ENCODE measurements around the gene MYL4. TPM values are rescaled to one million over a fixed set of nuclear protein-coding genes. Genes with fewer than 3 reads are reported as not detected.
"Not testable (repeated sequence)": the region's sequence is repeated elsewhere in the genome, so short reads cannot be mapped to it uniquely, and the experiment has no call there.

Gene MYL4
- total and polyA plus RNA-seq, 5 donors from 2014 or later = not detected

DNA sequence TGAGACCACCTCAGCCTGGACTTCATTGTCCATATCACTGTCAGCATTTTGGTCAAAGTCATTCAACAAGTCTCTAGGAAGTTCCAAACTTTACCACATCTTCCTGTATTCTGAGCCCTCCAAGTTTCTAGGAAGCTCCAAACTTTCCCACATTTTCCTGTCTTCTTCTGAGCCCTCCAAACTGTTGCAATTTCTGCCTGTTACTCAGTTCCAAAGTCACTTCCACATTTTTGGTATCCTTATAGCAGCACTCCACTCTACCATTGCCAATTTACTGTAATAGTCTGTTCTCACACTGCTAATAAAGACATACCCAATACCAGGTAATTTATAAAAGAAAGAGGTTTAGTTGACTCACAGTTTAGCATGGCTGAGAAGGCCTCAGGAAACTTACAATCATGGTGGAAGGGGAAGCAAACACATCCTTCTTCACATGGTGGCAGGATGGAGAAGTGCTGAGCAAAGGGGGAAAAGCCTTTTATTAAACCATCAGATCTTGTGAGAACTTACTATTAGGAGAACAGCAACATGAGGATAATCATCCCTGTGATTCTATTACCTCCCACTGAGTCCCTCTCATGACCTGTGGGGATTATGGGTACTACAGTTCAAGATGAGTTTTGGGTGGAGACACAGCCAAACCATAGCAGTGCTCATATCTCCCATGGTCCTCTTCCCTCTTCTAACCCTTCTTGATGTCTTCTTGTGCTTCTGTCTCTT lies 60.6 kb downstream of the MYL4 start:
- DNase-seq; H3K4me3 Mint-ChIP-seq; H3K27ac Mint-ChIP-seq; H3K4me3 ChIP-seq (ENCODE audit: low read depth, low read length); H3K36me3 Mint-ChIP-seq; ATAC-seq (ENCODE audit: low read depth in 2 of 2); H3K4me1 Mint-ChIP-seq; H3K27me3 ChIP-seq (ENCODE audit: control insufficient read depth, insufficient read depth, low read length); H3K4me1 ChIP-seq (ENCODE audit: control insufficient read depth, insufficient read depth, low read length, poor library complexity, severe bottlenecking); H3K9me3 Mint-ChIP-seq; H3K27ac ChIP-seq (ENCODE audit: insufficient read depth, low read length, poor library complexity, severe bottlenecking); H3K36me3 ChIP-seq (ENCODE audit: control insufficient read depth, insufficient read depth, low read length); H3K9me3 ChIP-seq (ENCODE audit: control insufficient read depth in 2 of 2, low read length in 2 of 2): not testable (repeated sequence)
- H3K27me3 Mint-ChIP-seq = peaks cover 11% of the 10 kb centered on the region

DNA sequence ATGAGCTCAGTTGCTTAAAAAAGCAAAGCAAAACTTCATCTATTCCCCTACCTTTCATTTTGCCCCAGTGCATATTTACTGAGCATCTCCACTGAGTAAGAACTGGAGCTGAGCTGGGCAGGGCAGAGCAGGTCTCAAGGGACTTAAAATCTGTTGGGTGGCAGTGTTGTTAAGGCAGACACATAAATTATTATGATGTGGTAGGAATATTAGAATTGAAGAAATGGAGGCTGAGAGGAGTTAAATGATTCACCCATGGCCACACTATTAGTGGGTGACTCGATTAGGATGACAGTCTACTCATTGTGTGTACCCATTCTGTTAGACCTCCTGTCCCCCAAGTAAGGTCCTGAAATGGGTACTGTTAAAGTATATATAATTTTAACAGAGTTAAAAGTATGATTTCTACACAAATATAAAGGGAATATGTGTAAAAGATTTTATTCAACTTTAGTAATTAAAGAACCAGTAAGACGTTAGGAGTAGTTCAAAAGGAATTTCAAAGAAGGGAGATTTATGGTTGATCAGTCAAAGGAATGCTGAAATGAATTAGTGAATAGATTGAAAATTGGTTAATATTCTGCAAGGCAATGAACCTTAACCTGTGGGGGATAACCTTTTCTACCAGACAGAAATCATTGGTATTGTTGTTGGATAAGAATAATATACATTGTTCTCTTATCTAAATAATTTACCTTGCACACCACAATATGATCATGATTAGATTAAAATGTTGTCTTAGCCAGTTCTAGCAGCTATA lies 62.0 kb downstream of the MYL4 start:
- DNase-seq (no peak), ATAC-seq (ENCODE audit: low read depth in 2 of 2) (no peak)
- H3K4me1 Mint-ChIP-seq = no peaks in the 10 kb centered on the region
- H3K27ac ChIP-seq (ENCODE audit: insufficient read depth, low read length, poor library complexity, severe bottlenecking) = no peak overlapping the region
- H3K27me3 Mint-ChIP-seq = peaks cover 12% of the 10 kb centered on the region
- H3K4me3 Mint-ChIP-seq = no peak overlapping the region
- H3K27ac Mint-ChIP-seq = no peak overlapping the region
- no peaks in the 10 kb centered on the region for H3K36me3 ChIP-seq (ENCODE audit: control insufficient read depth, insufficient read depth, low read length)
- H3K9me3 ChIP-seq (ENCODE audit: control insufficient read depth in 2 of 2, low read length in 2 of 2) = no peaks in the 10 kb centered on the region
- H3K36me3 Mint-ChIP-seq = peaks cover 4% of the 10 kb centered on the region
- peaks cover 0 to 7% (median 0%) of the 10 kb centered on the region in 7 donors for H3K9me3 Mint-ChIP-seq
- no peaks in the 10 kb centered on the region for H3K27me3 ChIP-seq (ENCODE audit: control insufficient read depth, insufficient read depth, low read length)
- H3K4me1 ChIP-seq (ENCODE audit: control insufficient read depth, insufficient read depth, low read length, poor library complexity, severe bottlenecking) = no peaks in the 10 kb centered on the region
- no peak overlapping the region for H3K4me3 ChIP-seq (ENCODE audit: low read depth, low read length)

DNA sequence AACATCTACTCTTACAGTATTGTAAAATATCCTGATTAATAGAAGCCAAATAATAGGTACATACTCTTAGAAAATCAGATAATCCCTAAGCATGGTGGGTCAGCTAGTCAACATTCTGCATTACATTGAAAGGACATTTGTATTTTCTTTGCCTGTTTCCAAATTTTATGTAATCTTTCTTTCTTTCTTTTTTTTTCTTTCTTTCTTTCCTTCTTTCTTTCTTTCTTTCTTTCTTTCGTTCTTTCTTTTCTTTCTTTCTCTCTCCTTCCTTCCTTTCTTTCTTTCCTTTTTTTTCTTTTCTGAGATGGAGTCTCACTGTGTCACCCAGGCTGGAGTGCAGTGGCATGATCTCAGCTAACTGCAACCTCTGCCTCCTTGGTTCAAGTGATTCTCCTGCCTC lies 63.3 kb downstream of the MYL4 start:
- Histone ChIP-seq H3K27me3 (ENCODE audit: control insufficient read depth, insufficient read depth, low read length) (no peaks in the 10 kb centered on the region), H3K4me3 (ENCODE audit: low read depth, low read length) (no peak overlapping the region), H3K36me3 (ENCODE audit: control insufficient read depth, insufficient read depth, low read length) (no peaks in the 10 kb centered on the region), H3K4me1 (ENCODE audit: control insufficient read depth, insufficient read depth, low read length, poor library complexity, severe bottlenecking) (no peaks in the 10 kb centered on the region), H3K9me3 (ENCODE audit: control insufficient read depth in 2 of 2, low read length in 2 of 2) (no peaks in the 10 kb centered on the region), H3K27ac (ENCODE audit: insufficient read depth, low read length, poor library complexity, severe bottlenecking) (no peak overlapping the region)
- DNase-seq (no peak), ATAC-seq (ENCODE audit: low read depth in 2 of 2) (no peak)
- peaks cover 0 to 7% (median 0%) of the 10 kb centered on the region in 7 donors for H3K9me3 Mint-ChIP-seq
- H3K4me3 Mint-ChIP-seq = no peak overlapping the region
- H3K36me3 Mint-ChIP-seq = peaks cover 4% of the 10 kb centered on the region
- no peaks in the 10 kb centered on the region for H3K4me1 Mint-ChIP-seq
- H3K27ac Mint-ChIP-seq = no peak overlapping the region
- peaks cover 12% of the 10 kb centered on the region for H3K27me3 Mint-ChIP-seq

DNA sequence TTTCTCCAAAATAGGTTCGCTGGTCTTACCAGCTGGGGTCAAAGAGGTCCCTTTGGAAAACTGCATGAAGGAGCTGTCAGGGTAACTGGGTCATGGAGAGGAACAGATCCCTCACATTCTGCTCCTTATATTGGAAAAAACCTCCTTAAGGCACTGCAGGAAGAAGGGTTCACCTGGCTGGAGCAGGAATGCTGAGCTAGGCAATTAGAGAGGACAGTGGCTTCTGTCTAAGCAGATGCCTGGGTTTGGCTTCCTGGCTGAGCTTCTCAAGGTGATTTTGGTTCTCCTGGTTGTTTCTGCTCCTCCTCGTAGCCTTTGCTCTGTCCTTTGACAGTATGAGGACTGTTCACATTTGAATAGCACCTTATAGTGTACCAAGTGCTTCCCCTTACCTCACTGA lies 64.1 kb downstream of the MYL4 start:
- H3K36me3 Mint-ChIP-seq = peaks cover 4% of the 10 kb centered on the region
- no peak overlapping the region for H3K4me3 ChIP-seq (ENCODE audit: low read depth, low read length)
- no peaks in the 10 kb centered on the region for H3K9me3 ChIP-seq (ENCODE audit: control insufficient read depth in 2 of 2, low read length in 2 of 2)
- peaks cover 0 to 7% (median 0%) of the 10 kb centered on the region in 7 donors for H3K9me3 Mint-ChIP-seq
- ATAC-seq (ENCODE audit: low read depth in 2 of 2) = no peak
- no peak overlapping the region for H3K27ac Mint-ChIP-seq
- H3K36me3 ChIP-seq (ENCODE audit: control insufficient read depth, insufficient read depth, low read length) = no peaks in the 10 kb centered on the region
- no peak overlapping the region for H3K4me3 Mint-ChIP-seq
- H3K27me3 Mint-ChIP-seq = peaks cover 12% of the 10 kb centered on the region
- no peaks in the 10 kb centered on the region for H3K4me1 ChIP-seq (ENCODE audit: control insufficient read depth, insufficient read depth, low read length, poor library complexity, severe bottlenecking)
- DNase-seq = no peak
- H3K27me3 ChIP-seq (ENCODE audit: control insufficient read depth, insufficient read depth, low read length) = no peaks in the 10 kb centered on the region
- no peaks in the 10 kb centered on the region for H3K4me1 Mint-ChIP-seq
- H3K27ac ChIP-seq (ENCODE audit: insufficient read depth, low read length, poor library complexity, severe bottlenecking) = no peak overlapping the region

Other genes starting within 250 kb of the MYL4 start
- not detected for gene RPRML, start 230.1 kb upstream of the MYL4 start, total RNA-seq
- gene RPRML, start 230.1 kb upstream of the MYL4 start, polyA plus RNA-seq = not detected
- gene CDC27, start 20.1 kb upstream of the MYL4 start, total RNA-seq = 63.5 TPM
- 100 to 1,000 TPM in 1 of 4 donors, 10 to 100 TPM in 3; 76.4 to 114 (median 96.8) TPM for gene CDC27, start 20.1 kb upstream of the MYL4 start, polyA plus RNA-seq
- gene ITGB3, start 44.5 kb downstream of the MYL4 start, total RNA-seq = 18.4 TPM
- gene ITGB3, start 44.5 kb downstream of the MYL4 start, polyA plus RNA-seq = under 1 TPM in 1 of 4 donors, not detected in 3; 0.05 TPM
- gene EFCAB13, start 114.6 kb downstream of the MYL4 start, total RNA-seq = 5.7 TPM
- gene EFCAB13, start 114.6 kb downstream of the MYL4 start, polyA plus RNA-seq = 1 to 10 TPM; 2.3 to 8.3 (median 2.9) TPM